Fibroblast of lung (primary cell): ENCODE measurements around the gene ZGPAT. TPM values are rescaled to one million over a fixed set of nuclear protein-coding genes. Genes with fewer than 3 reads are reported as not detected.

Experiments used
- DNase-seq, 2 donors: peaks; one replicate each; pipeline versions ENCODE4 v3.0.0 to v3.0.0-alpha.2; 2010; ENCODE audit warnings: low read depth in 2 of 2
- H2AFZ ChIP-seq: 2 replicates; pipeline ENCODE4 v1.5.1; 2012; ENCODE audit warnings: low read length, control low read depth, inconsistent platforms
- H3K27ac ChIP-seq: 2 replicates; pipeline ENCODE4 v1.5.1; 2011; ENCODE audit warnings: low read length, control low read depth; ENCODE audit not compliant: insufficient read depth
- H3K27me3 ChIP-seq: 2 replicates; pipeline ENCODE4 v1.5.1; 2011; ENCODE audit warnings: mild to moderate bottlenecking, low read length; ENCODE audit not compliant: control insufficient read depth, insufficient read depth
- H3K36me3 ChIP-seq: 2 replicates; pipeline ENCODE4 v1.5.1; 2011; ENCODE audit warnings: low read length; ENCODE audit not compliant: control insufficient read depth, insufficient read depth
- H3K4me1 ChIP-seq: 2 replicates; pipeline ENCODE4 v1.5.1; 2011; ENCODE audit warnings: low read length; ENCODE audit not compliant: control insufficient read depth, insufficient read depth; ENCODE audit errors: extremely low read depth
- H3K4me2 ChIP-seq: 2 replicates; pipeline ENCODE4 v1.5.1; 2011; ENCODE audit warnings: low read length, control low read depth; ENCODE audit not compliant: insufficient read depth; ENCODE audit errors: extremely low read depth
- H3K4me3 ChIP-seq, 4 experiments: fragments of 200-600 bp in 1 of 4; sonication (generic) in 1 of 4; replicated peaks in 1 of 4; 2 replicates each; pipeline ENCODE4 v1.5.1; 2011 to 2016; ENCODE audit warnings: low read length in 4 of 4, low read depth in 3 of 4, mild to moderate bottlenecking in 3 of 4, control low read depth in 2 of 4, inconsistent platforms in 1 of 4, mixed read lengths in 1 of 4; ENCODE audit not compliant: insufficient read depth in 1 of 4; ENCODE audit errors: control extremely low read depth in 1 of 4
- H3K79me2 ChIP-seq: 2 replicates; pipeline ENCODE4 v1.5.1; 2012; ENCODE audit warnings: mild to moderate bottlenecking, low read length, inconsistent platforms; ENCODE audit not compliant: control insufficient read depth, insufficient read depth
- H3K9ac ChIP-seq: 2 replicates; pipeline ENCODE4 v1.5.1; 2011; ENCODE audit warnings: mild to moderate bottlenecking, low read length, control low read depth; ENCODE audit not compliant: insufficient read depth
- H3K9me3 ChIP-seq: 2 replicates; pipeline ENCODE4 v1.5.1; 2012; ENCODE audit warnings: low read depth, low read length; ENCODE audit not compliant: control insufficient read depth, insufficient read depth
- H4K20me1 ChIP-seq: 2 replicates; pipeline ENCODE4 v1.5.1; 2011; ENCODE audit warnings: low read length; ENCODE audit not compliant: control insufficient read depth, insufficient read depth; ENCODE audit errors: extremely low read depth
- EZH2 ChIP-seq: IDR thresholded peaks from 2 replicates; pipeline ENCODE4 v1.5.1; 2012; ENCODE audit warnings: low read length, control low read depth, mild to moderate bottlenecking; ENCODE audit errors: missing control alignments
- polyA plus RNA-seq, 2 donors: library from polyadenylated mRNA; depleted of rRNA in 1 of 2; stranded (reverse) in 1 of 2; unstranded in 1 of 2; fragments of >200 nt; gene quantifications; 2 replicates each; pipeline ENCODE4 v1.2.1, GENCODE V29; 2011 to 2012; ENCODE audit warnings: missing spikeins in 1 of 2
- total RNA-seq: library from RNA; depleted of rRNA; stranded (reverse); fragments of >200 nt; gene quantifications from 2 replicates; pipeline ENCODE4 v1.2.1, GENCODE V29; 2014
- TF ChIP-seq, protein P1 (sequence below), 2 donors: IDR thresholded peaks in 1 of 2; conservative IDR thresholded peaks in 1 of 2; 1 replicate in 1 of 2; 2 replicates in 1 of 2; pipeline ENCODE4 v1.5.1; 2011 to 2012; ENCODE audit warnings: low read length in 2 of 2, control low read depth in 1 of 2, inconsistent platforms in 1 of 2, low read depth in 1 of 2, mild to moderate bottlenecking in 1 of 2

ZGPAT gene
- total and polyA plus RNA-seq, 2 donors (not counting 1 experiment from before 2014, with no cell fraction given), result 7.6 to 10.7 TPM

- H2AFZ ChIP-seq, result no peak overlapping the region
- H3K27me3 ChIP-seq, result no peaks in the 10 kb centered on the region
- H3K4me2 ChIP-seq, result no peak overlapping the region
- no peak overlapping the region for H3K4me3 ChIP-seq
- H3K9me3 ChIP-seq, result no peaks in the 10 kb centered on the region
- no peaks in the 10 kb centered on the region for H4K20me1 ChIP-seq
- H3K79me2 ChIP-seq, result peaks cover 21% of the 10 kb centered on the region
- no peak overlapping the region for H3K27ac ChIP-seq
- peaks cover 22% of the 10 kb centered on the region for H3K36me3 ChIP-seq
- no peak for DNase-seq
- H3K9ac ChIP-seq, result no peak overlapping the region
- peaks cover 2% of the 10 kb centered on the region for H3K4me1 ChIP-seq
- no peak for TF ChIP-seq EZH2
- TF ChIP-seq, protein P1, sequence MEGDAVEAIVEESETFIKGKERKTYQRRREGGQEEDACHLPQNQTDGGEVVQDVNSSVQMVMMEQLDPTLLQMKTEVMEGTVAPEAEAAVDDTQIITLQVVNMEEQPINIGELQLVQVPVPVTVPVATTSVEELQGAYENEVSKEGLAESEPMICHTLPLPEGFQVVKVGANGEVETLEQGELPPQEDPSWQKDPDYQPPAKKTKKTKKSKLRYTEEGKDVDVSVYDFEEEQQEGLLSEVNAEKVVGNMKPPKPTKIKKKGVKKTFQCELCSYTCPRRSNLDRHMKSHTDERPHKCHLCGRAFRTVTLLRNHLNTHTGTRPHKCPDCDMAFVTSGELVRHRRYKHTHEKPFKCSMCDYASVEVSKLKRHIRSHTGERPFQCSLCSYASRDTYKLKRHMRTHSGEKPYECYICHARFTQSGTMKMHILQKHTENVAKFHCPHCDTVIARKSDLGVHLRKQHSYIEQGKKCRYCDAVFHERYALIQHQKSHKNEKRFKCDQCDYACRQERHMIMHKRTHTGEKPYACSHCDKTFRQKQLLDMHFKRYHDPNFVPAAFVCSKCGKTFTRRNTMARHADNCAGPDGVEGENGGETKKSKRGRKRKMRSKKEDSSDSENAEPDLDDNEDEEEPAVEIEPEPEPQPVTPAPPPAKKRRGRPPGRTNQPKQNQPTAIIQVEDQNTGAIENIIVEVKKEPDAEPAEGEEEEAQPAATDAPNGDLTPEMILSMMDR (conservative IDR thresholded peaks at IDR 0.05 in 1 of 2, IDR thresholded peaks at IDR 0.05 in 1 of 2; ENCODE audit: low read depth in 1 of 2, low read length in 2 of 2), result no peak
Observed at GRCh38 chr20:63734111-63734945, 26.5 kb downstream of the ZGPAT start.

- no peak overlapping the region for H3K9ac ChIP-seq
- peaks cover 19% of the 10 kb centered on the region for H3K79me2 ChIP-seq
- DNase-seq, result no peak
- no peak overlapping the region for H3K4me2 ChIP-seq
- TF ChIP-seq, protein P1 (conservative IDR thresholded peaks at IDR 0.05 in 1 of 2, IDR thresholded peaks at IDR 0.05 in 1 of 2; ENCODE audit: low read depth in 1 of 2, low read length in 2 of 2), result no peak
- no peak for TF ChIP-seq EZH2
- no peak overlapping the region for H3K4me3 ChIP-seq
- peaks cover 2% of the 10 kb centered on the region for H3K4me1 ChIP-seq
- H3K27me3 ChIP-seq, result no peaks in the 10 kb centered on the region
- H3K9me3 ChIP-seq, result no peaks in the 10 kb centered on the region
- H3K36me3 ChIP-seq, result peaks cover 22% of the 10 kb centered on the region
- no peaks in the 10 kb centered on the region for H4K20me1 ChIP-seq
- no peak overlapping the region for H2AFZ ChIP-seq
- H3K27ac ChIP-seq, result no peak overlapping the region
Observed at GRCh38 chr20:63734946-63735858, 27.4 kb downstream of the ZGPAT start.
